Measurements from ENCODE around the gene HIGD1B.

- TF ChIP-seq, protein P1, sequence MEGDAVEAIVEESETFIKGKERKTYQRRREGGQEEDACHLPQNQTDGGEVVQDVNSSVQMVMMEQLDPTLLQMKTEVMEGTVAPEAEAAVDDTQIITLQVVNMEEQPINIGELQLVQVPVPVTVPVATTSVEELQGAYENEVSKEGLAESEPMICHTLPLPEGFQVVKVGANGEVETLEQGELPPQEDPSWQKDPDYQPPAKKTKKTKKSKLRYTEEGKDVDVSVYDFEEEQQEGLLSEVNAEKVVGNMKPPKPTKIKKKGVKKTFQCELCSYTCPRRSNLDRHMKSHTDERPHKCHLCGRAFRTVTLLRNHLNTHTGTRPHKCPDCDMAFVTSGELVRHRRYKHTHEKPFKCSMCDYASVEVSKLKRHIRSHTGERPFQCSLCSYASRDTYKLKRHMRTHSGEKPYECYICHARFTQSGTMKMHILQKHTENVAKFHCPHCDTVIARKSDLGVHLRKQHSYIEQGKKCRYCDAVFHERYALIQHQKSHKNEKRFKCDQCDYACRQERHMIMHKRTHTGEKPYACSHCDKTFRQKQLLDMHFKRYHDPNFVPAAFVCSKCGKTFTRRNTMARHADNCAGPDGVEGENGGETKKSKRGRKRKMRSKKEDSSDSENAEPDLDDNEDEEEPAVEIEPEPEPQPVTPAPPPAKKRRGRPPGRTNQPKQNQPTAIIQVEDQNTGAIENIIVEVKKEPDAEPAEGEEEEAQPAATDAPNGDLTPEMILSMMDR (IDR thresholded peaks at IDR 0.05; ENCODE audit: insufficient read depth, low read depth, low read length): no peak
- TF ChIP-seq EZH2 (IDR thresholded peaks at IDR 0.05; ENCODE audit: insufficient read depth, low read length): no peak
Measured at GRCh38 chr17:44867841-44868240, 20.2 kb downstream of the HIGD1B start.

Data from astrocyte (in vitro differentiated cells and primary cell).